SK-N-MC (cell line): ENCODE results near the gene GFRA1.

Source experiments
- EZH2 ChIP-seq: fragments of 200-600 bp; sonication (generic); IDR thresholded peaks from one replicate; pipeline ENCODE4 v1.6.1; 2017; ENCODE audit warnings: antibody characterized with exemption
- FOXP2 ChIP-seq: optimal IDR thresholded peaks from 2 replicates; pipeline ENCODE3; 2011; ENCODE audit warnings: mild to moderate bottlenecking, moderate library complexity; ENCODE audit not compliant: insufficient read depth; ENCODE audit errors: extremely low read length, control extremely low read depth
- POLR2AphosphoS5 ChIP-seq: IDR thresholded peaks from 2 replicates; pipeline ENCODE4 v1.6.1; 2012; ENCODE audit warnings: mild to moderate bottlenecking, low read depth, low read length, borderline replicate concordance

DNA sequence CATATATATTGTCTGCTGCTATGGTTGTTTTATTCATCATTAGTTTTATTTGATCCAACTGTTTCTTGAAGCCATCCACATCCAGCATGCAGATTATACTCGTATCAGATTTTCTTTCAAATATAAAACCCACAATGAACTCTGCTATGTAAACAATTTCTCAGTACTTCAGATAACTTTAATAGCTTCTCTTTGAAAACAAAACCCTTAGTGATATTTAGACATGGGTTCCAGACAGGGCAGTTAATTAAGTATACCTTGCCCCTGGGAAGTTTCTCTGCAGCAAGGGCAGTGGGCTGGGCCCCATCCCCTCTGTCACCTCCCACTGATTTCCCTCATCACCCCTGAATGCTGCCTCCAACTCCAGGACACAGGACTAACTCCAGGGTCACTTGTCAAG is 104.3 kb downstream of the GFRA1 start:
- TF ChIP-seq EZH2 (no peak), POLR2AphosphoS5 (no peak), FOXP2 (no peak)
